Activated T-cell treated with anti-CD3 and anti-CD28 coated beads, Interleukin-2, amount 50 U/mL, for 24 hours (primary cell): ENCODE results near the gene PARVA.

Source experiments
- DNase-seq: peaks from one replicate; pipeline ENCODE4 v3.0.0-alpha.2; 2020
- H3K27ac Mint-ChIP-seq: 2 replicates; pipeline ENCODE4 v1.8.0; 2020; ENCODE audit warnings: mild to moderate bottlenecking, mixed read lengths
- H3K27me3 Mint-ChIP-seq: 2 replicates; pipeline ENCODE4 v1.8.0; 2020; ENCODE audit warnings: mixed read lengths
- H3K36me3 Mint-ChIP-seq: 2 replicates; pipeline ENCODE4 v1.8.0; 2020; ENCODE audit warnings: low read depth, mixed read lengths
- H3K4me1 Mint-ChIP-seq: 2 replicates; pipeline ENCODE4 v1.8.0; 2020; ENCODE audit warnings: low read depth, mixed read lengths
- H3K4me3 Mint-ChIP-seq: 2 replicates; pipeline ENCODE4 v1.8.0; 2020; ENCODE audit warnings: mild to moderate bottlenecking, moderate library complexity, mixed read lengths
- H3K9me3 Mint-ChIP-seq: 2 replicates; pipeline ENCODE4 v1.8.0; 2020; ENCODE audit warnings: mixed read lengths

Gene PARVA

GRCh38 chr11:12445001-12445400, 67.6 kb downstream of the PARVA start:
- DNase-seq = no peak
- H3K27ac Mint-ChIP-seq = no peak overlapping the region
- no peaks in the 10 kb centered on the region for H3K36me3 Mint-ChIP-seq
- no peaks in the 10 kb centered on the region for H3K4me1 Mint-ChIP-seq
- H3K9me3 Mint-ChIP-seq = no peaks in the 10 kb centered on the region
- H3K27me3 Mint-ChIP-seq = peaks cover 2% of the 10 kb centered on the region
- no peak overlapping the region for H3K4me3 Mint-ChIP-seq

GRCh38 chr11:12446863-12447262, 69.5 kb downstream of the PARVA start:
- H3K27ac Mint-ChIP-seq = no peak overlapping the region

GRCh38 chr11:12448131-12448939, 71.0 kb downstream of the PARVA start:
- no peaks in the 10 kb centered on the region for H3K36me3 Mint-ChIP-seq
- H3K4me3 Mint-ChIP-seq = no peak overlapping the region
- H3K9me3 Mint-ChIP-seq = no peaks in the 10 kb centered on the region
- no peaks in the 10 kb centered on the region for H3K4me1 Mint-ChIP-seq
- peaks cover 2% of the 10 kb centered on the region for H3K27me3 Mint-ChIP-seq
- DNase-seq = no peak
- no peak overlapping the region for H3K27ac Mint-ChIP-seq

More at GRCh38 chr11:12446863-12447262, 69.5 kb downstream of the PARVA start:
- no peak overlapping the region for H3K4me3 Mint-ChIP-seq
- H3K9me3 Mint-ChIP-seq = no peaks in the 10 kb centered on the region
- H3K4me1 Mint-ChIP-seq = no peaks in the 10 kb centered on the region
- no peak for DNase-seq
- peaks cover 2% of the 10 kb centered on the region for H3K27me3 Mint-ChIP-seq
- no peaks in the 10 kb centered on the region for H3K36me3 Mint-ChIP-seq

GRCh38 chr11:12449961-12450715, 72.8 kb downstream of the PARVA start:
- H3K4me3 Mint-ChIP-seq = no peak overlapping the region
- H3K9me3 Mint-ChIP-seq = no peaks in the 10 kb centered on the region
- no peak overlapping the region for H3K27ac Mint-ChIP-seq

GRCh38 chr11:12451179-12451814, 73.9 kb downstream of the PARVA start:
- no peak overlapping the region for H3K4me3 Mint-ChIP-seq
- DNase-seq = no peak
- no peaks in the 10 kb centered on the region for H3K36me3 Mint-ChIP-seq
- no peaks in the 10 kb centered on the region for H3K27me3 Mint-ChIP-seq
- H3K27ac Mint-ChIP-seq = no peak overlapping the region
- no peaks in the 10 kb centered on the region for H3K4me1 Mint-ChIP-seq
- no peaks in the 10 kb centered on the region for H3K9me3 Mint-ChIP-seq

More at GRCh38 chr11:12449961-12450715, 72.8 kb downstream of the PARVA start:
- Mint-ChIP-seq H3K4me1 (no peaks in the 10 kb centered on the region), H3K27me3 (no peaks in the 10 kb centered on the region), H3K36me3 (no peaks in the 10 kb centered on the region)
- no peak for DNase-seq

- no peak overlapping the region for H3K27ac Mint-ChIP-seq
- no peaks in the 10 kb centered on the region for H3K36me3 Mint-ChIP-seq
- H3K9me3 Mint-ChIP-seq = no peaks in the 10 kb centered on the region
- no peaks in the 10 kb centered on the region for H3K27me3 Mint-ChIP-seq
- DNase-seq = no peak
- H3K4me1 Mint-ChIP-seq = no peaks in the 10 kb centered on the region
- no peak overlapping the region for H3K4me3 Mint-ChIP-seq
Measured at GRCh38 chr11:12453243-12453642, 75.9 kb downstream of the PARVA start.

- no peak overlapping the region for H3K4me3 Mint-ChIP-seq
- H3K27ac Mint-ChIP-seq = no peak overlapping the region
- no peaks in the 10 kb centered on the region for H3K27me3 Mint-ChIP-seq
- H3K9me3 Mint-ChIP-seq = no peaks in the 10 kb centered on the region
- H3K36me3 Mint-ChIP-seq = no peaks in the 10 kb centered on the region
- no peak for DNase-seq
- no peaks in the 10 kb centered on the region for H3K4me1 Mint-ChIP-seq
Measured at GRCh38 chr11:12454782-12455181, 77.4 kb downstream of the PARVA start.

GRCh38 chr11:12455938-12456337, 78.6 kb downstream of the PARVA start:
- H3K27me3 Mint-ChIP-seq = no peaks in the 10 kb centered on the region
- DNase-seq = no peak
- no peaks in the 10 kb centered on the region for H3K4me1 Mint-ChIP-seq
- H3K27ac Mint-ChIP-seq = no peak overlapping the region
- no peaks in the 10 kb centered on the region for H3K36me3 Mint-ChIP-seq
- no peaks in the 10 kb centered on the region for H3K9me3 Mint-ChIP-seq
- H3K4me3 Mint-ChIP-seq = no peak overlapping the region

- no peaks in the 10 kb centered on the region for H3K4me1 Mint-ChIP-seq
- H3K36me3 Mint-ChIP-seq = no peaks in the 10 kb centered on the region
- no peaks in the 10 kb centered on the region for H3K27me3 Mint-ChIP-seq
- DNase-seq = no peak
- no peaks in the 10 kb centered on the region for H3K9me3 Mint-ChIP-seq
- H3K27ac Mint-ChIP-seq = no peak overlapping the region
- H3K4me3 Mint-ChIP-seq = no peak overlapping the region
Measured at GRCh38 chr11:12456651-12457579, 79.5 kb downstream of the PARVA start.

- Mint-ChIP-seq H3K4me3 (no peak overlapping the region), H3K27ac (no peak overlapping the region), H3K9me3 (no peaks in the 10 kb centered on the region), H3K36me3 (no peaks in the 10 kb centered on the region), H3K27me3 (no peaks in the 10 kb centered on the region), H3K4me1 (no peaks in the 10 kb centered on the region)
- DNase-seq = no peak
Measured at GRCh38 chr11:12458042-12458441, 80.7 kb downstream of the PARVA start.

GRCh38 chr11:12459374-12459773, 82.0 kb downstream of the PARVA start:
- Mint-ChIP-seq H3K9me3 (peaks cover 2% of the 10 kb centered on the region), H3K27ac (no peak overlapping the region), H3K4me1 (no peaks in the 10 kb centered on the region), H3K27me3 (no peaks in the 10 kb centered on the region), H3K4me3 (no peak overlapping the region), H3K36me3 (no peaks in the 10 kb centered on the region)
- DNase-seq = no peak

- H3K27me3 Mint-ChIP-seq = no peaks in the 10 kb centered on the region
- no peak overlapping the region for H3K27ac Mint-ChIP-seq
- no peaks in the 10 kb centered on the region for H3K4me1 Mint-ChIP-seq
- H3K9me3 Mint-ChIP-seq = peaks cover 4% of the 10 kb centered on the region
- DNase-seq = no peak
- H3K36me3 Mint-ChIP-seq = no peaks in the 10 kb centered on the region
- no peak overlapping the region for H3K4me3 Mint-ChIP-seq
Measured at GRCh38 chr11:12459865-12460444, 82.6 kb downstream of the PARVA start.

- Mint-ChIP-seq H3K4me1 (no peaks in the 10 kb centered on the region), H3K4me3 (no peak overlapping the region), H3K27me3 (no peaks in the 10 kb centered on the region), H3K36me3 (no peaks in the 10 kb centered on the region), H3K27ac (no peak overlapping the region), H3K9me3 (peaks cover 4% of the 10 kb centered on the region)
- no peak for DNase-seq
Measured at GRCh38 chr11:12460466-12460865, 83.1 kb downstream of the PARVA start.

- Mint-ChIP-seq H3K36me3 (no peaks in the 10 kb centered on the region), H3K9me3 (peaks cover 4% of the 10 kb centered on the region), H3K4me3 (no peak overlapping the region), H3K4me1 (no peaks in the 10 kb centered on the region), H3K27me3 (no peaks in the 10 kb centered on the region), H3K27ac (no peak overlapping the region)
- DNase-seq = no peak
Measured at GRCh38 chr11:12461516-12461915, 84.1 kb downstream of the PARVA start.
